Muscle layer of duodenum (tissue), 2 donors: Measurements from ENCODE around the gene ATP6V1E1.
A peak's percentile ranks its signal among the peaks of the same experiment; 100 is the strongest.

Experiments
- H3K27ac ChIP-seq: one replicate; pipeline ENCODE4 v1.7.0; 2013; ENCODE audit warnings: mild to moderate bottlenecking, low read length
- H3K27me3 ChIP-seq: one replicate; pipeline ENCODE4 v1.7.0; 2013; ENCODE audit warnings: low read depth, mild to moderate bottlenecking, control low read depth, low read length
- H3K36me3 ChIP-seq, 2 donors: one replicate each; pipeline ENCODE4 v1.7.0; 2013; ENCODE audit warnings: low read length in 2 of 2, control low read depth in 1 of 2, mild to moderate bottlenecking in 1 of 2; ENCODE audit not compliant: insufficient read depth in 2 of 2, control insufficient read depth in 1 of 2
- H3K4me1 ChIP-seq, 2 donors: one replicate each; pipeline ENCODE4 v1.7.0; 2013; ENCODE audit warnings: low read length in 2 of 2, mild to moderate bottlenecking in 2 of 2, control low read depth in 1 of 2, moderate library complexity in 1 of 2; ENCODE audit not compliant: insufficient read depth in 2 of 2, control insufficient read depth in 1 of 2
- H3K4me3 ChIP-seq, 2 donors: one replicate each; pipeline ENCODE4 v1.7.0; 2013; ENCODE audit warnings: low read length in 2 of 2, low read depth in 1 of 2, mild to moderate bottlenecking in 1 of 2
- H3K9me3 ChIP-seq, 2 donors: one replicate each; pipeline ENCODE4 v1.7.0; 2013; ENCODE audit warnings: low read length in 2 of 2, control low read depth in 1 of 2, mild to moderate bottlenecking in 1 of 2; ENCODE audit not compliant: control insufficient read depth in 1 of 2
- donor health status: healthy.

The ATP6V1E1 gene

GRCh38 chr22:17562906-17563870 lies 65.4 kb downstream of the ATP6V1E1 start, which contains the start of gene SLC25A18:
Gene SLC25A18, plus strand, starts transcription at chr22:17563498. Its CDS starts 16,447 bp downstream, at chr22:17579945.
- peaks cover 3 to 10% of the 10 kb centered on the region in 2 donors for H3K4me1 ChIP-seq
- H3K36me3 ChIP-seq = no peaks in the 10 kb centered on the region
- H3K27ac ChIP-seq = peak within 1 kb of the TSS; percentile 71
- H3K9me3 ChIP-seq = no peaks in the 10 kb centered on the region
- H3K27me3 ChIP-seq = no peaks in the 10 kb centered on the region
- peak within 1 kb of the TSS in 1 of 2 donors; percentile 26 for H3K4me3 ChIP-seq

GRCh38 chr22:17559188-17559587 lies 69.4 kb downstream of the ATP6V1E1 start:
- Histone ChIP-seq H3K27me3 (no peaks in the 10 kb centered on the region), H3K27ac (no peak overlapping the region), H3K4me1 (peaks cover 3 to 10% of the 10 kb centered on the region in 2 donors), H3K36me3 (no peaks in the 10 kb centered on the region), H3K9me3 (no peaks in the 10 kb centered on the region), H3K4me3 (no peak overlapping the region)

GRCh38 chr22:17554814-17555213 lies 73.7 kb downstream of the ATP6V1E1 start:
- Histone ChIP-seq H3K9me3 (no peaks in the 10 kb centered on the region), H3K27ac (no peak overlapping the region), H3K4me1 (no peaks in the 10 kb centered on the region), H3K27me3 (no peaks in the 10 kb centered on the region), H3K36me3 (peaks cover 0 to 3% of the 10 kb centered on the region in 2 donors), H3K4me3 (no peak overlapping the region)

GRCh38 chr22:17552737-17553136 lies 75.8 kb downstream of the ATP6V1E1 start:
- no peak overlapping the region for H3K4me3 ChIP-seq
- H3K36me3 ChIP-seq = peaks cover 0 to 3% of the 10 kb centered on the region in 2 donors
- no peaks in the 10 kb centered on the region for H3K27me3 ChIP-seq
- H3K27ac ChIP-seq = no peak overlapping the region
- no peaks in the 10 kb centered on the region for H3K4me1 ChIP-seq
- H3K9me3 ChIP-seq = no peaks in the 10 kb centered on the region

- no peak overlapping the region for H3K4me3 ChIP-seq
- H3K4me1 ChIP-seq = no peaks in the 10 kb centered on the region
- peaks cover 0 to 3% of the 10 kb centered on the region in 2 donors for H3K36me3 ChIP-seq
- H3K27me3 ChIP-seq = no peaks in the 10 kb centered on the region
- no peaks in the 10 kb centered on the region for H3K9me3 ChIP-seq
- no peak overlapping the region for H3K27ac ChIP-seq
Observed at GRCh38 chr22:17549655-17550054, 78.9 kb downstream of the ATP6V1E1 start.

- Histone ChIP-seq H3K36me3 (peaks cover 0 to 3% of the 10 kb centered on the region in 2 donors), H3K27me3 (no peaks in the 10 kb centered on the region), H3K9me3 (no peaks in the 10 kb centered on the region), H3K4me1 (no peaks in the 10 kb centered on the region), H3K27ac (no peak overlapping the region), H3K4me3 (no peak overlapping the region)
Observed at GRCh38 chr22:17549183-17549582, 79.4 kb downstream of the ATP6V1E1 start.

GRCh38 chr22:17548756-17549035 lies 79.9 kb downstream of the ATP6V1E1 start:
- Histone ChIP-seq H3K36me3 (peaks cover 0 to 3% of the 10 kb centered on the region in 2 donors), H3K9me3 (no peaks in the 10 kb centered on the region), H3K4me1 (no peaks in the 10 kb centered on the region), H3K27ac (no peak overlapping the region), H3K27me3 (no peaks in the 10 kb centered on the region), H3K4me3 (no peak overlapping the region)

- no peaks in the 10 kb centered on the region for H3K27me3 ChIP-seq
- no peaks in the 10 kb centered on the region for H3K4me1 ChIP-seq
- no peak overlapping the region for H3K27ac ChIP-seq
- H3K9me3 ChIP-seq = no peaks in the 10 kb centered on the region
- H3K4me3 ChIP-seq = no peak overlapping the region
- H3K36me3 ChIP-seq = peaks cover 0 to 3% of the 10 kb centered on the region in 2 donors
Observed at GRCh38 chr22:17548010-17548755, 80.4 kb downstream of the ATP6V1E1 start.

GRCh38 chr22:17542452-17542851 lies 86.1 kb downstream of the ATP6V1E1 start:
- H3K4me3 ChIP-seq = no peak overlapping the region
- no peaks in the 10 kb centered on the region for H3K27me3 ChIP-seq
- H3K9me3 ChIP-seq = no peaks in the 10 kb centered on the region
- no peak overlapping the region for H3K27ac ChIP-seq
- H3K4me1 ChIP-seq = no peaks in the 10 kb centered on the region
- H3K36me3 ChIP-seq = peaks cover 0 to 14% of the 10 kb centered on the region in 2 donors
